Measurements from ENCODE around the gene SCN3A. TPM values are rescaled to one million over a fixed set of nuclear protein-coding genes. Genes with fewer than 3 reads are reported as not detected.

The SCN3A gene
- total and polyA plus RNA-seq, 2 of the 4 experiments (the other 2 are of a cell fraction): 0.26 to 0.90 TPM

DNA sequence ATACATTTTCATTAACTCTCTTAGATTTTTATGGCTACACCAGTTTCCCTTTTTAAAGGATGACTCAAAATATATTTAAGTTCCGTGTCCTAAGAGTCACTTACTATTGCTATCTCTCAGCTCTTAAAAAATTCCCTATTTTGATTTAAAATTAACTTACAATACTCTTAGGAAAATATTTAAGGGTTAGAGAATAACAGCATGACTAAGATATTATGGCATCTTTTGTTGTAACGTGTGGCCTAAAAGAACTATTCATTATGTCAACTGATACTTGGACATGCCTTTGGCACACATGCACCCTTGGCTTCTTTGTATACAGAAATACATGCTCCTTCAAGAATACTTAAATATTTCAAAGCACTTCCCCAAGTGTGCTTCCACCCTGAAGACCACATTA lies 42.3 kb downstream of the SCN3A start:
- Histone ChIP-seq H2BK5ac (ENCODE audit: low read depth, low read length, poor library complexity, severe bottlenecking) (peak overlapping the region; percentile 46), H3K9me1 (ENCODE audit: insufficient read depth, low read length) (no peaks in the 10 kb centered on the region), H4K8ac (ENCODE audit: low read depth in 2 of 2, low read length in 2 of 2) (no peak overlapping the region), H2BK15ac (ENCODE audit: low read depth, low read length) (no peak overlapping the region), H2AFZ (replicated peaks; ENCODE audit: low read length, poor library complexity) (no peak overlapping the region), H3K23ac (ENCODE audit: low read depth, low read length) (no peak overlapping the region), H3K14ac (replicated peaks; ENCODE audit: low read depth, low read length) (no peak overlapping the region), H4K5ac (ENCODE audit: low read depth, low read length) (no peak overlapping the region), H3K9ac (ENCODE audit: low read depth, low read length) (no peak overlapping the region), H2AK9ac (replicated peaks; ENCODE audit: low read depth, low read length, poor library complexity) (no peak overlapping the region), H3K27me3 (ENCODE audit: control insufficient read depth, insufficient read depth, low read length) (no peaks in the 10 kb centered on the region), H3K4me3 (ENCODE audit: insufficient read depth, low read depth, low read length) (no peak overlapping the region), H2BK20ac (ENCODE audit: low read depth, low read length) (no peak overlapping the region), H3K18ac (ENCODE audit: low read depth, low read length) (no peak overlapping the region), H4K91ac (ENCODE audit: insufficient read depth, low read depth, low read length) (no peak overlapping the region), H3K79me1 (ENCODE audit: low read depth in 1 of 2, low read length in 2 of 2) (no peaks in the 10 kb centered on the region), H2AK5ac (ENCODE audit: low read depth, low read length) (no peak overlapping the region), H3K4ac (ENCODE audit: low read depth, low read length) (no peak overlapping the region), H3K4me1 (ENCODE audit: control insufficient read depth, insufficient read depth, low read length) (peaks cover 2% of the 10 kb centered on the region), H2BK120ac (ENCODE audit: low read depth, low read length) (peak overlapping the region; percentile 56; the same call in 1 of the 2 replicates), H3K56ac (ENCODE audit: extremely low read depth, insufficient read depth, low read length) (no peak overlapping the region), H3K27ac (ENCODE audit: insufficient read depth, low read length) (no peak overlapping the region), H3K36me3 (ENCODE audit: control insufficient read depth, insufficient read depth, low read length) (no peaks in the 10 kb centered on the region), H4K20me1 (ENCODE audit: insufficient read depth, low read length) (no peaks in the 10 kb centered on the region), H3K9me3 (ENCODE audit: control insufficient read depth, insufficient read depth, low read length) (no peaks in the 10 kb centered on the region), H3K4me2 (ENCODE audit: low read depth, low read length) (no peak overlapping the region)
- TF ChIP-seq CEBPB (IDR thresholded peaks at IDR 0.05; ENCODE audit: low read depth, low read length) (no peak), RFX5 (IDR thresholded peaks at IDR 0.05; ENCODE audit: low read depth, low read length) (no peak)
- TF ChIP-seq, protein P1, sequence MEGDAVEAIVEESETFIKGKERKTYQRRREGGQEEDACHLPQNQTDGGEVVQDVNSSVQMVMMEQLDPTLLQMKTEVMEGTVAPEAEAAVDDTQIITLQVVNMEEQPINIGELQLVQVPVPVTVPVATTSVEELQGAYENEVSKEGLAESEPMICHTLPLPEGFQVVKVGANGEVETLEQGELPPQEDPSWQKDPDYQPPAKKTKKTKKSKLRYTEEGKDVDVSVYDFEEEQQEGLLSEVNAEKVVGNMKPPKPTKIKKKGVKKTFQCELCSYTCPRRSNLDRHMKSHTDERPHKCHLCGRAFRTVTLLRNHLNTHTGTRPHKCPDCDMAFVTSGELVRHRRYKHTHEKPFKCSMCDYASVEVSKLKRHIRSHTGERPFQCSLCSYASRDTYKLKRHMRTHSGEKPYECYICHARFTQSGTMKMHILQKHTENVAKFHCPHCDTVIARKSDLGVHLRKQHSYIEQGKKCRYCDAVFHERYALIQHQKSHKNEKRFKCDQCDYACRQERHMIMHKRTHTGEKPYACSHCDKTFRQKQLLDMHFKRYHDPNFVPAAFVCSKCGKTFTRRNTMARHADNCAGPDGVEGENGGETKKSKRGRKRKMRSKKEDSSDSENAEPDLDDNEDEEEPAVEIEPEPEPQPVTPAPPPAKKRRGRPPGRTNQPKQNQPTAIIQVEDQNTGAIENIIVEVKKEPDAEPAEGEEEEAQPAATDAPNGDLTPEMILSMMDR (conservative IDR thresholded peaks at IDR 0.05; ENCODE audit: low read depth, low read length): no peak
- ChIA-PET CTCF (interaction anchor here (0.8 kb wide), 1 partner anchor 42 kb away, joined by 3 read pairs; the partner anchor contains the start of gene SCN3A), POLR2A (ENCODE audit: unreplicated experiment) (no interaction called here)
- BruUV-seq (replicated peaks): no TSS peak
- dilution Hi-C loops (cut with HindIII; ENCODE audit: low sequenced_read_pairs, unreplicated experiment): no loop called here
- peak; percentile 61 for DNase-seq
- ATAC-seq (ENCODE audit: low read depth): peak; percentile 75
- intact Hi-C loops (cut with micrococcal nuclease): no loop called here
- in situ Hi-C loops (cut with MboI; ENCODE audit: low sequenced_read_pairs): no loop called here
- no CpG with 5 or more reads among the region's 2 CpGs for WGBS, 2 experiments (ENCODE audit: extremely low coverage in 2 of 2, insufficient read length in 1 of 2)

Data from IMR-90 (cell line).